ENCODE measurements around the gene YPEL1.

GRCh38 chr22:21693333-21693998 is 42.1 kb downstream of the YPEL1 start:
- TF ChIP-seq YY1 (IDR thresholded peaks at IDR 0.05; ENCODE audit: insufficient read depth, insufficient replicate concordance, low read depth, low read length) (no peak), PHB2 (IDR thresholded peaks at IDR 0.05; ENCODE audit: partially characterized antibody) (no peak), RNF2 (conservative IDR thresholded peaks at IDR 0.05; ENCODE audit: low read depth) (no peak), HDAC6 (IDR thresholded peaks at IDR 0.05; ENCODE audit: low read depth, low read length) (no peak), ZBTB43 (CRISPR knock-in tag; conservative IDR thresholded peaks at IDR 0.05) (no peak), ZNF121 (CRISPR knock-in tag; IDR thresholded peaks at IDR 0.05) (no peak), ZNF136 (CRISPR knock-in tag; IDR thresholded peaks at IDR 0.05; ENCODE audit: low read depth) (no peak), REST (IDR thresholded peaks at IDR 0.05; ENCODE audit: borderline replicate concordance in 1 of 2, low read depth in 1 of 2, low read length in 2 of 2) (no peak), POLR2A (IDR thresholded peaks at IDR 0.05; ENCODE audit: insufficient read depth in 1 of 2, low read depth in 2 of 2, low read length in 2 of 2) (no peak)

Data from HepG2 (cell line).